SK-N-SH treated with all-trans-retinoic acid at 6 μM for 48 hours (cell line): Measurements from ENCODE around the gene SPATS2.

Experiments used
- ARNTL ChIP-seq: fragments of 450-650 bp; formaldehyde crosslinking; IDR thresholded peaks from 2 replicates; pipeline ENCODE4 v1.5.0; 2020; ENCODE audit warnings: low read depth, mild to moderate bottlenecking, moderate library complexity, borderline replicate concordance
- BACH2 ChIP-seq: fragments of 250-450 bp; sonication (Bioruptor Pico); IDR thresholded peaks from 2 replicates; pipeline ENCODE4 v1.9.0; 2021; ENCODE audit warnings: mild to moderate bottlenecking, borderline replicate concordance
- CREB5 ChIP-seq: fragments of 250-450 bp; sonication (Bioruptor Pico); IDR thresholded peaks from 2 replicates; pipeline ENCODE4 v1.5.1; 2020; ENCODE audit warnings: low read depth, mild to moderate bottlenecking, moderate library complexity
- CSDC2 ChIP-seq: fragments of 250-450 bp; sonication (Bioruptor Pico); IDR thresholded peaks from 2 replicates; pipeline ENCODE4 v1.5.0; 2020; ENCODE audit warnings: mild to moderate bottlenecking, moderate library complexity
- PATZ1 ChIP-seq: fragments of 250-450 bp; sonication (Bioruptor Pico); IDR thresholded peaks from 2 replicates; pipeline ENCODE4 v1.8.0; 2020; ENCODE audit warnings: mild to moderate bottlenecking, moderate library complexity, borderline replicate concordance
- ZNF8 ChIP-seq: fragments of 450-650 bp; formaldehyde crosslinking; IDR thresholded peaks from 2 replicates; pipeline ENCODE4 v1.5.0; 2020; ENCODE audit warnings: mild to moderate bottlenecking, moderate library complexity
- TF ChIP-seq, protein P1 (sequence below): fragments of 250-450 bp; sonication (Bioruptor Pico); IDR thresholded peaks from 2 replicates; pipeline ENCODE4 v1.8.0; 2021; ENCODE audit warnings: low read depth, mild to moderate bottlenecking, moderate library complexity, borderline replicate concordance

- TF ChIP-seq PATZ1 (CRISPR knock-in tag) (no peak), CREB5 (CRISPR knock-in tag) (no peak), ARNTL (CRISPR knock-in tag) (no peak), ZNF8 (CRISPR knock-in tag) (no peak), BACH2 (CRISPR knock-in tag) (no peak), CSDC2 (no peak)
- TF ChIP-seq, protein P1, sequence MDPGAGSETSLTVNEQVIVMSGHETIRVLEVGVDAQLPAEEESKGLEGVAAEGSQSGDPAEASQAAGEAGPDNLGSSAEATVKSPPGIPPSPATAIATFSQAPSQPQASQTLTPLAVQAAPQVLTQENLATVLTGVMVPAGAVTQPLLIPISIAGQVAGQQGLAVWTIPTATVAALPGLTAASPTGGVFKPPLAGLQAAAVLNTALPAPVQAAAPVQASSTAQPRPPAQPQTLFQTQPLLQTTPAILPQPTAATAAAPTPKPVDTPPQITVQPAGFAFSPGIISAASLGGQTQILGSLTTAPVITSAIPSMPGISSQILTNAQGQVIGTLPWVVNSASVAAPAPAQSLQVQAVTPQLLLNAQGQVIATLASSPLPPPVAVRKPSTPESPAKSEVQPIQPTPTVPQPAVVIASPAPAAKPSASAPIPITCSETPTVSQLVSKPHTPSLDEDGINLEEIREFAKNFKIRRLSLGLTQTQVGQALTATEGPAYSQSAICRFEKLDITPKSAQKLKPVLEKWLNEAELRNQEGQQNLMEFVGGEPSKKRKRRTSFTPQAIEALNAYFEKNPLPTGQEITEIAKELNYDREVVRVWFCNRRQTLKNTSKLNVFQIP (CRISPR knock-in tag): no peak
Measured at GRCh38 chr12:49330631-49331379, 36.5 kb upstream of the SPATS2 start.
